HCT116 (cell line): ENCODE measurements around the gene KCNN3. TPM values are rescaled to one million over a fixed set of nuclear protein-coding genes. Genes with fewer than 3 reads are reported as not detected.

Experiments
- ATAC-seq: fragments of 200-7000 bp; cut with Tn5 transposase; 2 replicates; pipeline ENCODE4 v1.9.1; 2020; ENCODE audit warnings: mild to moderate bottlenecking, moderate library complexity
- BruUV-seq: library from RNA; stranded (reverse); fragments of 400-500 nt; replicated peaks from 2 replicates; lab custom pipeline; 2021; lab: Mats Ljungman, UMichigan
- CTCF ChIA-PET: fragments of 300-600 bp; sonication (Branson Sonifier 250); formaldehyde crosslinking; loops from one replicate; lab custom pipeline; 2021; ENCODE audit warnings: antibody characterized with exemption; lab: Charles Lee
- POLR2A ChIA-PET: fragments of 300-600, 350-600 bp; sonication (Branson Sonifier 250); formaldehyde crosslinking; loops from one replicate; lab custom pipeline; 2021; ENCODE audit warnings: antibody characterized with exemption; lab: Charles Lee
- RAD21 ChIA-PET, 2 experiments: fragments of 300-600 bp; sonication (Branson Sonifier 250); formaldehyde crosslinking; loops; one replicate each; lab custom pipeline; 2023; ENCODE audit warnings: low total read pairs in 2 of 2; ENCODE audit not compliant: uncharacterized antibody in 2 of 2, unreplicated experiment in 2 of 2, low non-redundant PET in 1 of 2; lab: Charles Lee
- DNase-seq: peaks from one replicate; pipeline ENCODE4 v3.0.0-alpha.2; 2010; ENCODE audit warnings: low read depth, low spot score
- H2AFZ ChIP-seq: fragments of 200-600 bp; shearing (Covaris generic), sonication (generic); 2 replicates; pipeline ENCODE4 v1.6.1; 2017; ENCODE audit warnings: low read depth, mixed run types, mixed read lengths, antibody characterized with exemption, low read length; ENCODE audit not compliant: poor library complexity, severe bottlenecking
- H3K27ac ChIP-seq: 2 replicates; pipeline ENCODE4 v1.5.1; 2012; ENCODE audit warnings: low read depth, low read length
- H3K27me3 ChIP-seq: fragments of 200-600 bp; sonication (generic); 2 replicates; pipeline ENCODE4 v1.6.1; 2016; ENCODE audit warnings: mixed run types, low read length, mixed read lengths; ENCODE audit not compliant: insufficient read depth
- H3K36me3 ChIP-seq, 2 experiments: fragments of 200-500 bp in 1 of 2; fragments of 200-600 bp in 1 of 2; sonication (Bioruptor generic) in 1 of 2; sonication (generic) in 1 of 2; 2 replicates each; pipeline versions ENCODE4 v1.5.1 to v1.6.1; 2014 to 2016; ENCODE audit warnings: low read length in 2 of 2, inconsistent platforms in 1 of 2, mixed read lengths in 1 of 2, mixed run types in 1 of 2; ENCODE audit not compliant: insufficient read depth in 2 of 2, control insufficient read depth in 1 of 2
- H3K4me1 ChIP-seq, 2 experiments: fragments of 200-600 bp in 1 of 2; sonication (generic) in 1 of 2; 2 replicates each; pipeline versions ENCODE4 v1.5.1 to v1.6.1; 2012 to 2017; ENCODE audit warnings: low read length in 2 of 2, inconsistent platforms in 1 of 2, mild to moderate bottlenecking in 1 of 2, mixed read lengths in 1 of 2, mixed run types in 1 of 2, moderate library complexity in 1 of 2; ENCODE audit not compliant: insufficient read depth in 2 of 2, control insufficient read depth in 1 of 2
- H3K4me2 ChIP-seq: fragments of 200-600 bp; sonication (generic); 2 replicates; pipeline ENCODE4 v1.6.1; 2017; ENCODE audit warnings: mixed run types, low read length, mixed read lengths
- H3K4me3 ChIP-seq, 2 experiments: fragments of 200-600 bp in 1 of 2; sonication (generic) in 1 of 2; replicated peaks in 1 of 2; 2 replicates each; pipeline ENCODE4 v1.5.1; 2011 to 2016; ENCODE audit warnings: low read length in 2 of 2, control low read depth in 1 of 2, low read depth in 1 of 2, mild to moderate bottlenecking in 1 of 2, mixed read lengths in 1 of 2, mixed run types in 1 of 2
- H3K79me2 ChIP-seq: fragments of 200-600 bp; sonication (generic); 2 replicates; pipeline ENCODE4 v1.6.1; 2017; ENCODE audit warnings: mild to moderate bottlenecking, mixed run types, low read length, moderate library complexity, mixed read lengths; ENCODE audit not compliant: insufficient read depth
- H3K9ac ChIP-seq: fragments of 200-600 bp; sonication (generic); 2 replicates; pipeline ENCODE4 v1.6.1; 2016; ENCODE audit warnings: low read length, mixed read lengths
- H3K9me2 ChIP-seq: fragments of 200-600 bp; sonication (generic), shearing (Covaris generic); 2 replicates; pipeline ENCODE4 v1.6.1; 2017; ENCODE audit warnings: mixed run types, mild to moderate bottlenecking, moderate library complexity; ENCODE audit not compliant: insufficient read depth
- H3K9me3 ChIP-seq, 2 experiments: fragments of 200-500 bp in 1 of 2; fragments of 200-600 bp in 1 of 2; sonication (Bioruptor generic) in 1 of 2; sonication (generic) in 1 of 2; 2 replicates each; pipeline ENCODE4 v1.6.1; 2014 to 2017; ENCODE audit warnings: low read length in 2 of 2, mixed read lengths in 2 of 2, inconsistent platforms in 1 of 2, low read depth in 1 of 2, mild to moderate bottlenecking in 1 of 2, mixed run types in 1 of 2, moderate library complexity in 1 of 2; ENCODE audit not compliant: control insufficient read depth in 1 of 2, insufficient read depth in 1 of 2
- H4K20me1 ChIP-seq: fragments of 200-600 bp; sonication (generic), shearing (Covaris generic); 2 replicates; pipeline ENCODE4 v1.6.1; 2017; ENCODE audit warnings: mixed run types, mild to moderate bottlenecking, moderate library complexity; ENCODE audit not compliant: insufficient read depth
- CBX3 ChIP-seq: IDR thresholded peaks from 2 replicates; pipeline ENCODE4 v1.6.1; 2012; ENCODE audit warnings: low read depth
- CEBPB ChIP-seq: IDR thresholded peaks from 2 replicates; pipeline ENCODE4 v1.6.1; 2012; ENCODE audit warnings: low read depth
- EGR1 ChIP-seq: IDR thresholded peaks from 2 replicates; pipeline ENCODE4 v1.6.1; 2012; ENCODE audit warnings: low read depth
- ELF1 ChIP-seq: IDR thresholded peaks from 2 replicates; pipeline ENCODE4 v1.6.1; 2012; ENCODE audit warnings: low read depth, borderline replicate concordance
- FOSL1 ChIP-seq: IDR thresholded peaks from 2 replicates; pipeline ENCODE4 v1.6.1; 2012; ENCODE audit warnings: low read depth
- JUND ChIP-seq: IDR thresholded peaks from 2 replicates; pipeline ENCODE4 v1.6.1; 2012
- POLR2A ChIP-seq: IDR thresholded peaks from 2 replicates; pipeline ENCODE4 v1.7.0; 2011; ENCODE audit warnings: borderline replicate concordance; ENCODE audit not compliant: insufficient read depth, insufficient read length; ENCODE audit errors: extremely low read depth
- POLR2AphosphoS5 ChIP-seq: IDR thresholded peaks from 2 replicates; pipeline ENCODE4 v1.6.1; 2011; ENCODE audit warnings: mild to moderate bottlenecking, low read depth, low read length, moderate library complexity
- RAD21 ChIP-seq: IDR thresholded peaks from 2 replicates; pipeline ENCODE4 v1.6.1; 2012; ENCODE audit warnings: low read depth, mild to moderate bottlenecking
- REST ChIP-seq: IDR thresholded peaks from 2 replicates; pipeline ENCODE4 v1.6.1; 2012; ENCODE audit warnings: low read depth
- SRF ChIP-seq: IDR thresholded peaks from 2 replicates; pipeline ENCODE4 v1.6.1; 2012; ENCODE audit warnings: low read depth
- ZFX ChIP-seq: fragments of 450-650 bp; IDR thresholded peaks from 2 replicates; pipeline ENCODE4 v1.6.1; 2017
- ZNF274 ChIP-seq: fragments of 200-500 bp; sonication (Bioruptor generic); IDR thresholded peaks from 2 replicates; pipeline ENCODE4 v1.6.1; 2014; ENCODE audit warnings: mild to moderate bottlenecking, low read depth, low read length, inconsistent platforms
- intact Hi-C: fragments of 100-400 bp; cut with micrococcal nuclease; formaldehyde crosslinking; loops from 2 replicates; pipeline ENCODE4 v1.10.0; 2022
- total RNA-seq: library from RNA; stranded (reverse); gene quantifications from one replicate; pipeline ENCODE4 v1.2.1, GENCODE V29; 2021; ENCODE audit not compliant: unreplicated experiment
- TF ChIP-seq, protein P1 (sequence below), 3 experiments: fragments of 200-600 bp in 1 of 3; sonication (generic) in 1 of 3; IDR thresholded peaks in 2 of 3; conservative IDR thresholded peaks in 1 of 3; 2 replicates each; pipeline ENCODE4 v1.5.1; 2012 to 2017; ENCODE audit warnings: low read depth in 2 of 3, low read length in 2 of 3, antibody characterized with exemption in 1 of 3, borderline replicate concordance in 1 of 3, control low read depth in 1 of 3, mild to moderate bottlenecking in 1 of 3, mixed read lengths in 1 of 3, mixed run types in 1 of 3, moderate library complexity in 1 of 3; ENCODE audit not compliant: insufficient read depth in 1 of 3
- TF ChIP-seq, protein P2 (sequence below): IDR thresholded peaks from 2 replicates; pipeline ENCODE4 v1.6.1; 2012
- TF ChIP-seq, protein P3 (sequence below): IDR thresholded peaks from 2 replicates; pipeline ENCODE4 v1.6.1; 2012

Gene KCNN3
- total RNA-seq, 1 experiment from 2014 or later, result 1.1 TPM

DNA sequence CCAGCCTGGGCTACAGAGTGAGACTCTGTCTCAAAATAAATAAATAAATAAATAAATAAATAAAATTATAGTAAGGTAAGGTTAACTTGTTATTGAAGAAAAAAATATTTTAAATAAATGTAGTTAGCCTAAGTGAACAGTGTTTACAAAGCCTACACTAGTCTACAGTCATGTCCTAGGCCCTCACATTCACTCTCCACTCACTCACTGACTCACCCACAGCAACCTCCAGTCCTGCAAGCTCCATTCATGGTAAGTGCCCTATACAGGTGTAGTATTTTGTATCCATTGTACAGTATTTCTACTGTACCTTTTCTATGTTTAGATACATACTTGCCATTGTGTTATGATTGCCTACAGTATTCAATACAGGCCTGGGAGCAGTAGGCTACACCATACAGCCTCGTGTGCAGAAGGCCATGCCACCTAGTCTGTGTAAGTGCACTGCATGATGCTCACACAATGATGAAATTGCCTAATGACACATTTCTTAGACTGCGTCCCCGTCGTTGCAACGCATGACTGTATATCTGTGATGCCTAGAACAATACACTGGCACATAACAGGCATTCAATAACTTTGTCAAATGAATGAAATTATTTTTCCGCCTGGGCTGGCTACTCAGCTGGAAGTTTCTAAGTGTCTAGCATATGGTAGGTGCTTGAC is 14.8 kb downstream of the KCNN3 start:
- ChIA-PET CTCF (no interaction called here), RAD21 (no interaction called here), POLR2A (no interaction called here)
- Histone ChIP-seq H3K4me1 (0 out of 4 replicates have a peak, but pooled peaks cover 0 to 5% of the 10 kb centered on the region in 2 experiments), H3K4me3 (no peak overlapping the region), H3K9me2 (no peaks in the 10 kb centered on the region), H4K20me1 (no peaks in the 10 kb centered on the region), H3K27ac (no peak overlapping the region), H2AFZ (no peak overlapping the region), H3K36me3 (no peaks in the 10 kb centered on the region), H3K79me2 (no peaks in the 10 kb centered on the region), H3K27me3 (no peaks in the 10 kb centered on the region), H3K9ac (no peak overlapping the region), H3K4me2 (no peak overlapping the region), H3K9me3 (no peaks in the 10 kb centered on the region)
- TF ChIP-seq POLR2AphosphoS5 (no peak), JUND (no peak), ZFX (no peak), RAD21 (no peak), POLR2A (no peak), FOSL1 (no peak), ELF1 (no peak), EGR1 (no peak), ZNF274 (no peak), SRF (no peak), CBX3 (no peak), REST (no peak), CEBPB (no peak)
- TF ChIP-seq, protein P1, sequence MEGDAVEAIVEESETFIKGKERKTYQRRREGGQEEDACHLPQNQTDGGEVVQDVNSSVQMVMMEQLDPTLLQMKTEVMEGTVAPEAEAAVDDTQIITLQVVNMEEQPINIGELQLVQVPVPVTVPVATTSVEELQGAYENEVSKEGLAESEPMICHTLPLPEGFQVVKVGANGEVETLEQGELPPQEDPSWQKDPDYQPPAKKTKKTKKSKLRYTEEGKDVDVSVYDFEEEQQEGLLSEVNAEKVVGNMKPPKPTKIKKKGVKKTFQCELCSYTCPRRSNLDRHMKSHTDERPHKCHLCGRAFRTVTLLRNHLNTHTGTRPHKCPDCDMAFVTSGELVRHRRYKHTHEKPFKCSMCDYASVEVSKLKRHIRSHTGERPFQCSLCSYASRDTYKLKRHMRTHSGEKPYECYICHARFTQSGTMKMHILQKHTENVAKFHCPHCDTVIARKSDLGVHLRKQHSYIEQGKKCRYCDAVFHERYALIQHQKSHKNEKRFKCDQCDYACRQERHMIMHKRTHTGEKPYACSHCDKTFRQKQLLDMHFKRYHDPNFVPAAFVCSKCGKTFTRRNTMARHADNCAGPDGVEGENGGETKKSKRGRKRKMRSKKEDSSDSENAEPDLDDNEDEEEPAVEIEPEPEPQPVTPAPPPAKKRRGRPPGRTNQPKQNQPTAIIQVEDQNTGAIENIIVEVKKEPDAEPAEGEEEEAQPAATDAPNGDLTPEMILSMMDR (IDR thresholded peaks at IDR 0.05 in 2 of 3, conservative IDR thresholded peaks at IDR 0.05 in 1 of 3; ENCODE audit: borderline replicate concordance in 1 of 3, insufficient read depth in 1 of 3, low read depth in 2 of 3, low read length in 2 of 3), result no peak
- TF ChIP-seq, protein P2, sequence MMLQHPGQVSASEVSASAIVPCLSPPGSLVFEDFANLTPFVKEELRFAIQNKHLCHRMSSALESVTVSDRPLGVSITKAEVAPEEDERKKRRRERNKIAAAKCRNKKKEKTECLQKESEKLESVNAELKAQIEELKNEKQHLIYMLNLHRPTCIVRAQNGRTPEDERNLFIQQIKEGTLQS, result no peak
- TF ChIP-seq, protein P3, sequence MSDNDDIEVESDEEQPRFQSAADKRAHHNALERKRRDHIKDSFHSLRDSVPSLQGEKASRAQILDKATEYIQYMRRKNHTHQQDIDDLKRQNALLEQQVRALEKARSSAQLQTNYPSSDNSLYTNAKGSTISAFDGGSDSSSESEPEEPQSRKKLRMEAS, result no peak
- intact Hi-C loops, result no loop called here
- ATAC-seq (no peak), DNase-seq (no peak)
- no TSS peak for BruUV-seq
